HG03342 (cell line): ENCODE measurements around the gene HINT3.
"Not testable (repeated sequence)": the region's sequence is repeated elsewhere in the genome, so short reads cannot be mapped to it uniquely, and the experiment has no call there.

Source experiments
- ATAC-seq: cut with Tn5 transposase; IDR thresholded peaks from one replicate; pipeline ENCODE4 v1.9.1; 2021; ENCODE audit warnings: mild to moderate bottlenecking, moderate library complexity; ENCODE audit not compliant: unreplicated experiment

The HINT3 gene

DNA sequence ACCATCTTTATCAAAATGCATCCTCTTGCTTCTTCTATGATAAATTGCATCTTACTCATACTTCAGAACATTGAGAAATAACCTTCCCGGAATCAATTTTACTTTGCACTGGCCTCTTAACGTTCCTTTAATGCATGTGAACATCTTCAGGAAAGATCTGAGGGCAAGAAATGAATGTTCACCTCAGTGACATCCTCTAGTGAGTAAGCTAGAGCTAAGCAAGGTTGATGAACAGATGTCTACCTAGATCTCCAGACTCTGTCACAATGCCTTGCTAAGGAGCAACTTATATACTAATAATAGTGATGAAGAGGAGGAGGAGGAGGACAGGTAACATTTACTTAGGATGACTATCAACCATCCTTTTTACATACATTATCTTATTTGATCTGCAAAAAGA is 16.8 kb upstream of the HINT3 start:
- no peak for ATAC-seq

DNA sequence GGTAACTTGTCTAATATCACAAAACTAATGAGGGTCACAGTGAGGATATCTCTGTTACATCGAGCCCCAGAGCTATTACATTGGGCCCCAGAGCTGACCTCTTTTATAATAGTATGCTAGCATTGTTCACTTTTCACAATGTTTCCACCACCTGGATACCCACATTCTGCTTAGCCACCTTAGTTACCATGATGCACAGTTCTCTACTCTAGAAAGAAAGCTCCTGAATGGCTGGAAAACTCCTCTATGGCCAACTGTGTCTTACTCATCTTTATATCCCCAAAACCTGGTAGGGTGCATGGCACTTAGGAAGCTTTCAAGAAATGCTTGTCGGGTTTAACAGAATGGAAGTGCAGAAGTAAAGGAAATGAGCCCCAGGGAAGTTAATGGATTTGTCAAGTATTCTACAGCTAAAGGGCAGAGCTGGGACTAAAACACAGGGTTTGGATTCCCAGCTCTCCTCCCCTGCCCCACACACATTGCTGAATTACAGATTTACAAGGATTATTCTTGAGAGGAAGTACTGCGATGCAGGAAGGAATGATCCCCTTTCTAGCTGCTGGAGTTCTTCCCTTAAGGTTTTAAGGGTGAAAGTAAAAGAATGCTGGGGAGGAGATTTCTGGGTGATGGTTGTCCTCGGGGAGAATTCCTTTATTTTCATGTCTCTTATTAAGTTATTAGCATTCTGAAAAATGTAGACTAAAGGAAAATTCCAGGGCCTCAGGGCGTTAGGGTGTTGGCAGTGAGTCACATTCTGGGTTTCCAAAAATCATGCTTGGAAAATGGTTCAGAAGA is 16.1 kb upstream of the HINT3 start:
- no peak for ATAC-seq

DNA sequence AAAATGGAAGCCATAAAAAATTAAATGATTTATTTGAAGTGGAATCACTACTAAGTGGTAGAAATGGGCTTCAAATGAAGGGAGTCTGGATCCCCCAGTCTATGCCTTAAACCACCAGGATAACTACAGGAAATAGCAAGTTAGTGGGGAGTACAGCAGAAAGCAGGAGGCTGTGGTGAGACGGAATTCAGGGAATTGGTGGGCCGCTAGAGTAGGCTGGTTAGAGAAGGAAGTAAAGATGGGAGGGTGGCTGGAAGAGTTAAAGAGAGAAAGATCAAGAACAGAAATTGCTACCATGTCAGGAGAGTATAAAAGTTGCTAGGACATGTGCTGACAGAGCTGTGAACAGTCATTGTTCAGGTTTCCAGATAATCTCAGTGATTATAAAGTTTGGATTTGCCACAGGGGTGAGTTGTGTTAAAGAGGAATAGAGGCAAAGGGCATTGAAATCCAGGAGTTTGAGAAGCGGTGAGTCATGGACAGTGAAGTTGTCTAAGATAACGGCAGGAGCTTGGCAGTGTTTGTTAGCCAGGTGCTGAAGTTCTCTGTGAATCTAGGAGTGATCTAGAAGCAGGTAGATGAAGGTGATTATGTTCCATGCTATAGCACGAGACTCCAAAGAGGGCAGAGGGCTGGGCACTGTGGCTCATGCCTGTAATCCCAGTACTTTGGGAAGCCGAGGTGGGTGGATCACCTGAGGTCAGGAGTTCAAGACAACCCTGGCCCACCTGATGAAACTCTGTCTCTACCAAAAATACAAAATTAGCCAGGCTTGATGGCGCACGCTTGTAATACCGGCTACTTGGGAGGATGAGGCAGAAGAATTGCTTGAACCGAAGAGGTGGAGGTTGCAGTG is 13.7 kb upstream of the HINT3 start:
- ATAC-seq, result no peak

DNA sequence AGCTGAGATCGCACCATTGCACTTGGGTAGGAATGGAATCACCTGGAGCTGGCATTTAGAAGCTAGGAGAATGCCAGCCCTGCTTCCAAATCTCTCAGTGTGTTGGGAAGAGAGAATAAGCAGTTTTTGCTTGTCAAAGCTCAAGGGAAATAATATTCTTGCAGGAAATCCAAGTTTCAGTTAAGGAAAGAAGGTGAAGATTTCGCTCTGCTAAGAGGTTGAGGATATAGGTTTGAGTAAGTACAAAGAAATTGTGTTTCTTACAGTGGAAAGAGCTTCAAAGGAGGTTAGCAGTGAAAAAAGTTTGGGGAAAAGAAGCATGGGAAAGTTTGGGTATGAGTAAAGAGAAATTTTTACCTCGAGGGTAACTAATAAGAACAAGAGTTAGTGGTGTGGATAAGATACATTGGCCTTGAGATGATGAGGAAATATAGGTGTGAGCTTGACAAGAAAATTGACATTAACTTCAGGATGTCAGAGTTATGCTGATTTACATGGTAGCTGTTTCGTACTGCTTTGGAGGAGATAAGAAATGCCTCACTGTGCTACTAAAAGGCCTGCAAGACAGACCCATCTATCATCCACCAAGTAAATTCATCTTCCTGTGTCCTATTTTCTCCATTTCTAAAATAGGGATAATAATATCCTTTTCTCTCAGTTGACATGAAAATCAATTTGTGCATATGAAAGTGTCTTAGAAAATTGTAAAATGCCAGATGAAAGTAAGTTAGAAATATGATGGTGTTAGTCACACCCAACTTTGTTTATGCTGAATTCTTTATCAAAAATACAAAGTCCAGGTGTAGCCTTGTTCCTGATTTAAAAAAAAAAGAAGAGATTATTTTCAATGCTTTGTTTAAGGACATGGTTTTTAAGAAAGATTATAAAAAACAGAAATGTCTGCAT is 12.8 kb upstream of the HINT3 start:
- no peak for ATAC-seq

DNA sequence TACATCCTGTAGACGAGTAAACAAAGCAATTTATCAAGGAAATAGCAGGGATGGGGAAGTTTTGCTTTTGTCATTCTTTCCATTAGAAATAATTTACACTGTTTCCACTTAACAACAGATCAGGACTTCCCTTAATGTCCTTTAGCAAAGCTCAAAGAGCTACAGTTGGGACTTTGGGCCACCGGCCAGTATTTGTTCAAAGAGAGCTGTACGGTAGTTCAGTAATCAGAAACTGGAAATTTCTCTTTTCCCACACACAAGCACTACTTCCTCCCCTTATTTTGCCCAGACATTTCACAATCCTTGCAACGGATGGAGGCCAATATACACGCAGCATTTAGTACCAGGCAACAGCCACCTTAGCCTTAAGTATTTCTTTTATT is 12.1 kb upstream of the HINT3 start:
- no peak for ATAC-seq

DNA sequence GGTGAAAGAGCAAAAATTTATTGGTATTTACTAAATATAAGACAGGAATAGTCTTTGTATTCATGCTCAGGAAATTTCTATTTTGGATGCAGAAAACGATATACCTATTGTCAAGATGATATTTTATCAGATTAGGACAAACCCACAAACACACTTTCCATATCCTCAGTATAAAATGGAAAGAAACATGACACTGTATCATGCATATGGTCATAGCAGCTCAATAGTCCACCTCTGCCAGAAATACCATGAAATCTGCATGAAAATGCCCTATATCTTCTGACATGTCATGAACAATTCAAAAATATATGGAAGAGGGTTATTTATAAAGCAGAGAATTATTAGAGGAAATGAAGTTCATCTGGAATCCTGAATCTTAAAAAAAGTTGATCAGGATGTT is 11.7 kb upstream of the HINT3 start:
- ATAC-seq, result no peak

DNA sequence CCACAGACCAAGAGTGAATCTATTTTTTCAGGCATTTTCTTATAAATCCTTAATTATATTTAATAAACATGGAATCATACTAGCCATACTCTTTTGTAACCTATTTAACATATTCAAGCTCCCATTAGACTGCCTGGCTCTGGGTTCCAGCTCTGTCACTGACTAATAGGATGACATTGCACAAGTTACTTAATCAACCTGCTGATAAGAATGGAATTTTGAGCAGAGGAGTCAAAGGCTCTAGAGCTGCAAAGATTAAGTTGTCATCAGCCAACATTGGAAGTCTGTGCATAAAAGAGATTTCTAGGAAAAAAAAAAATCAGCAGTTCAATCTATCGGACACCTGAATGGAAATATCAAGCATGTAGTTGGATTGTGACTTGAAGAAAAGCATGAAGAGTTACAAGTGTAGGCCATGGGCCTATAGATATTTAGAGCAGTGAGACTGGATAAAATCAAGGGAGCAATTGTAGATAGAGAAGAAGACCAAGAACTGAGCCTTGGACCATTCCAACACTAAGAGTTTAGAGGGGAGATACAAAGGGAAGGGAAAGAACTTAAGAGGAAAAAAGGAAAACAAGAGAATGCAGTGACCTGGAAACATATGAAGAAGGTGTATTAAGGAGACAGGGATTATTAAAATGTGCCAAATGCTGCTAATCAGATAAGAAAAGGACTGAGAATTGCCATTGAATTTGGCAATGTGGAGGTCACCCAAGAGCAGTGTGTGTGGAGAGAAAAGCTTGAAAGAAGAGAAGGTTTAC is 11.0 kb upstream of the HINT3 start:
- ATAC-seq, result no peak

DNA sequence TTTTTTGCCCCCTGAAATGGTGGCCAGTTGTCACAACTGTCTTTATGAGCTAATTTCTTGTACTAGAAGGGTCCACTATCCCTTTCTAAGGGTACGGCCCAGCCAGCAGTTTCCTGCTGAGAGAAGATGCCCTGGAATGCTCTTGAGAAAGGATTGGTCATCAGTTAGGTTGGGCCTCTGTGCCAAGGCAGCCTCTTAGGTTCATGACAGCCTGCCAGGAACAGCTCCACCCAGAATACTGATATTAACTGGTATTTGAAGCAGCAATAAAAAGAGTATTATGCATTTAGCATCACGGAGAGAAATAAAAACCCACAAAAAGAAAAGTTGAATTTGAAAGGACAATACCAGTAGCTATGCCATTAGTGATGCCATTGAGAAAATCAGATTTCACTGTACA is 9.0 kb upstream of the HINT3 start:
- no peak for ATAC-seq

DNA sequence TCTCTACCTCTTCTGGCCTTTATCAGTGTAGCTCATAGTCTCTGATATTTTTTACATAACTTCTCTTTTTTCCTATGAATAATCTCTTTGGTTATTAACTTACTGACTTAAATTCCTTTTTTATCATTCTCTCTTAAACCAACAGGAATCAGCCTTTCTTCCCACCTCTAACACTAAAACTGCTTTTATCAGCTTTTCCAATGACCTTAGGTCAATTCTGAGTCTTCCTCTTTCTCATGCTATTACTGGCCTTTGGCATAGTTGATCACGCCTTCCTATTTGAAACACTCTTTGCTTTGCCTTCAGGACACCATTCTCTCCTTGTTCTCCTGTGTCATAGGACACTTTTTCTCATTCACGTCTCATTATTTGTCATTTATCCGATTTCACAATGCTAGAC is 8.1 kb upstream of the HINT3 start:
- ATAC-seq, result no peak

DNA sequence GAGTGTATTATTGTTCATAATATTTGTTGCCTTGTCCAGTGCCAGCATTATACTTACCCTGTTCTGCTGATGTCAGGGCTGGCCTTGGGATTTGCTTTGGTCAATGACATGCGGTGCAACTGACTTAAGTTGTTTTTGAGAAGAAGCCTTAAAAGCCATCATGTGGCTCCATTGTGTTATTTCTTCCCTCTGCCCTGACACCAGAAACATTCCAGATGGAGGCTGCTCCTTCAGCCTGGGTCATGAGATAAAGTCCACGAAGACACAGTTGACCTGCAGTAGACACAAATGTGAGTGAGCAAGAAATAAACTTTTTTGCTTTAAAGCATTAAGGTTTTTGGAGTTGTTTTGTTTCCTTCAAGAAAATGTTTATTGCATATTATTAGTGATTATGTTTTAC is 7.5 kb upstream of the HINT3 start:
- ATAC-seq, result no peak

DNA sequence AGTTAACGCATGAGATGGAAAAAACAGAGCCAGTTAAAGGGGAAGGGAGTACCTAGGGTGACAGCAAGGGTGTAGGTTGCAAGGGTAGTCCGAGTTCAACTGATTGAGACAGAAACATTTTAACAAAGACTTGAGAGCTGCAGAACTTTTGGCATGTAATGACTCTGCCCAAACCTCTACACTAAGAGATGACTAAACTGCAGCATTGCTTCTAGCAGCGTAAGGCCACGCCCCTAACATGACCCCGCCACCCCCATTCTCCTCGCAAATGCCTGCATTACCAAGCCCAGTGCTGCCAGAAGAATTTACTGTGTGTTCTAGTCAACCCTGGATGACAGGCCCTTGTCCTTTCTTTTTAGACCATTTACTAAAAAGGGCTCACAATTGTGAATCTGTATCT is 6.3 kb upstream of the HINT3 start:
- no peak for ATAC-seq

DNA sequence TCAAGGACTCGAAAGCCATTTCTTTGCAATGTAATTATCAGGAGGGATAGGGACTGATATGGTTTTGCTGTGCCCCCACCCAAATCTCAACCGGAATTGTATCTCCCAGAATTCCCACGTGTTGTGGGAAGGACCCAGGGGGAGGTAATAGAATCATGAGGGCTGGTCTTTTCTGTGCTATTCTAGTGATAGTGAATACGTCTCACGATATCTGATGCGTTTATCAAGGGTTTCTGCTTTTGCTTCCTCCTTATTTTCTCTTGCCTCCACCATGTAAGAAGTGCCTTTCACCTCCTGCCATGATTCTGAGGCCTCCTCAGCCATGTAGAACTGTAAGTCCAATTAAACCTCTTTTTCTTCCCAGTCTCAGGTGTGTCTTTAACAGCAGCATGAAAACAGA is 5.9 kb upstream of the HINT3 start:
- ATAC-seq, result not testable (repeated sequence)

DNA sequence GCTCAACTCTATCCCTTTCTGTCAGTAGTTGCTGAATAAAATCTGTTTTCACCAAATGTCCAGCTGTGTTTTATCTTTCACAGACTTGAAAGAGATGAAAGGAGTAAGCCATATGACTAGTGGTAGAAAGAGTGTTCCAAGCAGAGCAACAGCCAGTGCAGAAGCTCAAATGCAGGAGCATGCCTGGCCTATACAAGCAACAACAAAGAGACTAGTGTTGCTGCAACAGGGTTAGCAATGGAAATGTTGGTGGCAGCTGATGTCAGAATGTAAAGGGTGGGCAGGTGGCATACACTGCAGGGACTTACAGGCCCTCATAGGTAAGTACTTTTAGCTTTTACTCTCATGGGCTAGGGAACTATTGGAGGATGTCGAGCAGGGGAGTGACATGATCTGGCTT is 5.2 kb upstream of the HINT3 start:
- no peak for ATAC-seq

DNA sequence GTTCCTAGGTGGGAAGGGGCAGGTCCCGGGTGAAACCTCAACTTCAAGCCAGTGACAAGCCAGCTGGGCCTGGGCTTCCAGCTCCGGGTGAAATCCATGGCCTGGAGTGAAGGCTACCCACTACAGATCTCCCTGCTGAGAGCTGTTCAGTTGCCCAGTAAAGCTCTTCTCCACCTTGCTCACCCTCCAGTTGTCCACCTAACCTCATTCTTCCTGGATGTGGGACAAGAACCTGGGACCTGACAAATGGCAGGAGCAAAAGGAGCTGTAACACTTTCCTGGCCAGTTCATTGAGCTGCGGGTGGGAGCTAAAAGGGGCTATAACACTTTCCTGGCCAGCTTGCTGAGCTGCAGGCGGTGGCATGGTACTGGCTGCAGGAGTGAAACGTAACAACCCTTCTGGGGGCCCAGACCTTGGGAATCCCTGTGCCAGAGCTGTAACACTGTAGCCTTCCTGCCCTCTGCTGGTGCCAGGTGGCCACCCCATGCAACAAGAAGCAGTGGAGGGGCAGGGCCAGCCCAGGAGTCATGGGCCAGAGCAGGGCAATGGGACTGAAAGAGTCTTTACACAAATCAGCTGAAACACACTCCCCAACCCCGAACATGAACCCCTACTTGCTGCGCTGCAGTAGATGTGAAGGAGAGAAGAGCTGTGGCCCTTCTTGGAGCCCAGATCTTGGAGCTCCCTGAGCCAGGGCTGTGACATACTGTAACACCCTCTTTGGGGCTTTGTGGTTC is 3.6 kb upstream of the HINT3 start:
- no peak for ATAC-seq

DNA sequence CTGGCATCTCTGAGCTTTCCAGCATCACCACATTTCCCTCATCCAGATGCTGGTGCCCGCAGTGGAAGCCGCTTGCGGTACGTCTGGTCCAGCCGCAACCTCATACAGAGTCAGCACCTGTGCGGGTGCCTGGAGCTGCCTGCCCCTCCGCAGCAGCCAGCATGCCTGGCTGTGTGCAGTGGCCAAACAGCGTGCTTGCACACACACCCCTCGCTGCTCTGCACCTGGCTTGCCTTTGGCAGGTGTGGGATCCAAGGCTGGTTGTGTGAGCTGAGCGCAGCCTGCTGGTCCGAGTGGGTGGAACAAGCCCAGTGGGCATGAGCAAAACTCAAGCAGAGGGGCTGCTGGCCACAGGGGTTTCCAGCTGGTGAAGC is 3.1 kb upstream of the HINT3 start:
- peak; percentile 12 for ATAC-seq

DNA sequence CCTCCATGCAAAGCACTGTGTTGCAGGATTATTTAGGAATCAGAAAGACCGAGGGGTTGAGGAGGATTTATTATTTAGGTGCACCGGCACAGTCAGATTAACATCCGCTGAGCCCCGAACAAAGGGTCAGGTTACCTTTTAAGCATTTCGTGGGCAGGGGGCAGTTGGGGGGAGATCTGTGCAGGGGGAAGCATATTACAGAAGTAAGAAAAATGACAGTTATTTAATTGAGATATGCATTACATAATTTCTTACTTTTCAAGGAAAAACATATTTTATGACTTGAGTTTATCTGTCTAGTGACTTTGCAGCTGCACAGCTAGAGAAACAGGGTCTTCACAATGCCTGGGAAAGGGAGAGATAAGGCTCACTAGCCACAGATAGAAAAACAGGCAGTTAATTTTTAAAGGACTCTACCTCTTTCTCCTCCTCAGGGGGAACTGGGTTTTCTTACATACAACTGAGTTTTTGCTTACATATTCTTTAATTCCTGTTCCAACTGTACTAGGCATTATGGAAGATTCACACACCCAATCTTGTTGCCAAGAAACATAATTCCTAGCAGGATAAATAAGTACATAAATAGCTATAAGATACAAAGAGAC is 1.7 kb upstream of the HINT3 start:
- no peak for ATAC-seq

DNA sequence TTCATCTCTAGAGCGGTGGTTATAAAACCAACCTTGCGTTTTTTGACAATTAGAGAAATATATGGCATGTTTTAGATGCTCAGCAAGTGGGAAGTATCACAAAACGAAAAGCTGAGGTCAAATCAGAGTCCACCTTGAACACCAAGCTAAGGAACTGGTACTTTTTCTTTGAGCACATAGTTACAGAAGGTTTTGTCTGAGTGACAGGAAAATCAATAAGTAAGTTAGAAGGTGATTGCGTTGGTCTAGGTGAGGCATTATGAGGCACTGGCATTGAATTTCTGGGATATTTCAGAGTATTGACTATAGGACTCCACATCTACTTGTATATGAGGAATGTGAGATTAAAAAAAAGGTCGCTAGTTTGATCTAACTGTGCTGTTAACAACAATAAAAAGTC is 597 bp upstream of the HINT3 start:
- ATAC-seq, result no peak

DNA sequence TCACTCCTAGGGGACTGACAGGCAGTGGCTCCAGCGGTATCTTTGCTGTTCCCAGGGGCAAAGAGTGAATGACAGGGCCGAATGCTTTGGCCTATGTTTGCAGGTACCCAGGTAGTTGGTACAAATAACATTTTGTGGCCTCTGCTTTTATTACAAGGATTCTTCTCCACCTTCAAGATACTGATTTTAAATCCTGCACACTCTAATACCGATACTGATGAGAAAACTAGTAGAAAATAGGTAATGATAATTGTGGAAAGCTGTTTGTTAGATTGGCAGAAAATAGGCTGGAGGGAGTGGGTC is 772 bp downstream of the HINT3 start:
- no peak for ATAC-seq

DNA sequence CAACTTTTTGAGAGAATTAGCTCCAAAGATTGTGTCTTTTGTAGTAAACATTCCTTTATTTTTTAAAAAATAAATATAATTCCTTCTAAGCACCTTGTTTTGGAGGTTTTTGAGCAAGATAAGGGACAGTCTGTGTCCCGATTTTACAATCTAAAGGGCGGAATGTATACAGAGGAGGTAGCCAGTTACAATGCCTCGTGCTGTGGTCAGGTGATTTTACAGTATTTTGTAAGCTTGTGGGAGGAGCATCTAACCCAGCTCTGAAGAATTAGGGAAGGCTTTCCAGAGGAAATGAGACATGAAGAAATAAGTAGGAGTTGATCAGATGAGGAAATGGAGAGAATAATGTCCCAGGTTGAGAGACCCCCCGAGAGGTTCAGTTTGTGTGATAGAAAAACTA is 1.3 kb downstream of the HINT3 start:
- ATAC-seq, result no peak

DNA sequence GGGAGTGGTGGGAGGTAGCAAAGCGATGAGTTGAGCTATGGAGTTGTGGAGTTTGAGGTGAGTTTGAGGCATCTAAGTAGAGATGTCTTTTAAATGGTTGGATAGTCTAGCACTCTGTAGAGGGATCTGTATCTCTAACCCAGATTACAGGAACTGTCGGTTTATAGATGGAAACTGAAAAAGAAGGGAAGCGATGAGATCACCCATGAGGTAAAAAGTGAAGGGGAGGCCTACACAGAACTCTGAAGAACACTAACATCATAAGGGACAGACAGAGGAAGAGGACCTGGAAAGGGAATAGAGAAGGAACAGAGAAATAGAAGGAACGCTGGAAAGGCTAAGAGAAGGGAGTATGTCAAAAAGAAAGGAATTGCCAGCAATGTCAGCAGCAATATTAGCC is 2.5 kb downstream of the HINT3 start:
- ATAC-seq, result no peak
